ENCODE measurements around the gene USP3. TPM values are rescaled to one million over a fixed set of nuclear protein-coding genes. Genes with fewer than 3 reads are reported as not detected.

Gene USP3
- total and polyA plus RNA-seq, 10 of the 15 experiments (the other 5 are each of a cell fraction or from before 2014, with no cell fraction given): 23.8 to 64.5 (median 50.3) TPM

DNA sequence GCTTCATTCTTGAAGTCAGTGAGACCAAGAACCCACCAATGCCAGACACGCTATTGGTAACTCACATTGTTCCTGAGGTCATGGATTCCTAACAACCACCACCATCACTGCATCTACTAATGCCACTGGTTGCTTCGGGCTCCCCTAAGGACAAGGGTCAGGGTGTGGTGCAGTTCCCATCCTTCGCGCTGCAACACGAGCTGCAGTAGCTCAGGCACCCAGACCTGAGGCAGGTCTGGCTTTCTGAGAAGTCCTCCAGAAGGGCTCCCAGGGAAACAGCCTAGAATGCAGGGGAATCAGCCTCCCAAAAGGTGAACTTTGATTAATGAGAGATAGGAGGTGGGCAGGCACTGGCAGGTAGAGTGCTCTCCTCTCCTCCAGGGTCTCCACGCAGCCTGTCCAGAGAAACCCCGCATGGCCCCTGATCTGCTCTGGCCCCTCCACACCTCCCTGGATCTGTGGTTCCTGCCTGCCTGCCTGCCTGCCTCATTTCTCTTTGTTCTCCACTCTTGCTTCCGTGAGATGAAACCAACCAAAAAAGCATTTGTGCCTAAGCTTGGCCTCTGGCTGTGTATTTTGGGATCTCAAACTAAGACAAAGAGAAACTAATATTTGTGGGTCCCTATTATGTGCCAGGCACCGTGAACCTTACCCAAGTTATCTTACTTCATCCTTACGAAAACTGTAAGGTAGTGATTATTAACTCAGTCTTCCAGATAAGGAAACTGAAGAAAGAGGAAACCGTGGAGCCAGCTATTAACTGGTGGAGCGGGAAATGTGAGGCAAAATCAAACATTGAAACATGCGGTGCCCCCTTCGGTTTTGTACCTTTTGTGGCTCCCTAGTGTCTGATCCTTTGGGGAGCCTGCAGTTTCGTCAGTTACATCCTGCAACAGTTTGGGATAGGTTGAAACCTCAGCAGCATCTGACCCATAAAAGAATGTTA is 43.9 kb upstream of the USP3 start:
- no TSS peak for BruUV-seq (replicated peaks)
- RAD21 ChIA-PET (ENCODE audit: unreplicated experiment): interaction anchor here (0.9 to 1.7 kb wide), 2 partner anchors 135 to 139 kb away, joined by 3 to 4 read pairs; no protein-coding TSS in a partner anchor
- no peak overlapping the region for H3K4me3 ChIP-seq
- no peak overlapping the region for H3K27ac ChIP-seq (ENCODE audit: control insufficient read depth, insufficient read depth)
- CTCF ChIA-PET: no interaction called here
- 70% methylated on average over 15 of the region's 15 CpGs for WGBS (ENCODE audit: insufficient coverage, insufficient replicate concordance, low lambda C conversion rate, missing lambda C conversion rate)
- H4K20me1 ChIP-seq (ENCODE audit: control insufficient read depth, insufficient read depth): no peaks in the 10 kb centered on the region
- POLR2A ChIA-PET: no interaction called here
- no peak for FAIRE-seq
- TF ChIP-seq NFXL1 (IDR thresholded peaks at IDR 0.05; ENCODE audit: borderline replicate concordance) (no peak), TCF3 (IDR thresholded peaks at IDR 0.05; ENCODE audit: borderline replicate concordance, insufficient read depth, low read depth, low read length) (no peak), FOS (IDR thresholded peaks at IDR 0.05; ENCODE audit: borderline replicate concordance, extremely low read depth, insufficient read length) (no peak), MYC (IDR thresholded peaks at IDR 0.05; ENCODE audit: insufficient read depth, insufficient read length, insufficient replicate concordance, low read length, severe bottlenecking) (no peak), BRCA1 (IDR thresholded peaks at IDR 0.05; ENCODE audit: low read depth, low read length) (no peak), RAD21 (IDR thresholded peaks at IDR 0.05; ENCODE audit: insufficient read depth, low read depth, low read length) (no peak), FOXM1 (IDR thresholded peaks at IDR 0.05; ENCODE audit: low read depth, low read length) (no peak), SMARCA5 (IDR thresholded peaks at IDR 0.05) (no peak), CHD1 (IDR thresholded peaks at IDR 0.05; ENCODE audit: low read depth, low read length) (no peak), RAD51 (IDR thresholded peaks at IDR 0.05) (no peak)
- no peak overlapping the region for H2AFZ ChIP-seq (ENCODE audit: control insufficient read depth, low read depth, low read length)
- no peaks in the 10 kb centered on the region for H3K36me3 ChIP-seq (ENCODE audit: control insufficient read depth in 2 of 2, insufficient read depth in 2 of 2, low read length in 1 of 2)
- H3K4me1 ChIP-seq (ENCODE audit: control insufficient read depth, insufficient read depth, low read length): no peaks in the 10 kb centered on the region
- no peaks in the 10 kb centered on the region for H3K79me2 ChIP-seq (ENCODE audit: control insufficient read depth, insufficient read depth, low read length)
- no peak overlapping the region for H3K4me2 ChIP-seq (ENCODE audit: control insufficient read depth, insufficient read depth)
- SMC1A ChIA-PET (ENCODE audit: uncharacterized antibody, unreplicated experiment): interaction anchor here (1.2 to 1.3 kb wide), 2 partner anchors 12 to 170 kb away, joined by 3 to 4 read pairs; no protein-coding TSS in a partner anchor
- in situ Hi-C loops (cut with MboI) (no loop called here), intact Hi-C loops (cut with micrococcal nuclease; ENCODE audit: unreplicated experiment) (no loop called here)
- no peak for DNase-seq (ENCODE audit: low read depth, low spot score)
- ATAC-seq: no peak
- H3K9ac ChIP-seq (ENCODE audit: control insufficient read depth, insufficient read depth, low read length): no peak overlapping the region
- H3K27me3 ChIP-seq (replicated peaks in 1 of 2; ENCODE audit: control insufficient read depth in 2 of 2, insufficient read depth in 2 of 2, low read length in 1 of 2): no peaks in the 10 kb centered on the region
- no peaks in the 10 kb centered on the region; the same call in 2 of the 3 replicates for H3K9me3 ChIP-seq (replicated peaks; ENCODE audit: control insufficient read depth, insufficient read depth, low read length)
